GM19467 (cell line): ENCODE data around the gene RNF167.

ENCODE experiments used
- ATAC-seq: cut with Tn5 transposase; IDR thresholded peaks from one replicate; pipeline ENCODE4 v1.9.1; 2021; ENCODE audit warnings: mild to moderate bottlenecking, moderate library complexity; ENCODE audit not compliant: unreplicated experiment

RNF167 gene

DNA sequence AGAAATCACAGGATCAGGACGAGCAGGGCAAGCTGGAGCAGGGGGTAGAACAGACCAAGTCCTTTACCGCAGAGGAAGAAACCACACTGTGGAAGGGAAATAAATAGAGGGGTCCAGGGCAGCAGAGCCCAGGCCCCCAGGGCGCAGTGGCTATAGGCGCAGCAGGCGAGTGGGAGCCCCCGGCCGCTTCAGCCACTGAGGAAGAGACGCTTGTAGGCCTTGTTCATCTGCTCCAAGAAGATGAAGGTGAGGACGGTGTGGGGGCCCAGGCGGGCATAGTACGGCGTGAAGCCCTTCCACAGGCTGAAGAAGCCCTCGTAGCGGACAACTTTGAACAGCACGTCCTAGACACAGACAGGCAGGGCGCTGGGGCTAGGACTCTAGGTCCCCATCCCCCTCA, 2.5 kb upstream of the RNF167 start:
- no peak for ATAC-seq

DNA sequence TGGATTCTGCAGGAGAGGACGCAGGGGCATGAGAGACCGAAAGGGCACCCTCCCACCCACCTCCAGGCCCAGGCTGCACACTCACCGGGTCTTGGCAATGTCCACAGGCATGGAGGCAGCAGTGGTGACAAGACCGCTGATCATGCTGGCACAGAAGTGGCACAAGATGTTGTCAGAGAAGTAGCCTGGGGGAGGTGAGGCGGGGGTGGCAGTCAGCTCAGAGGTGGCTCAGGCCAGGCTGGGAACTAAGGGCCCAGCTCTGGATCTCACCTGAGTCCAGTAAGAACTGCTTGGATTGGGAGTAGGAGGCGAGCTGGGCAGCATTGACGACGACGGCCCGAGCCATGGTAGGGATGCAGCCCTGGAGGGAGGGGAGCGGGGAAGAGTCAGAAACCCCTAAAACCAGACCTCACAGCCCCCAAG, 2.0 kb upstream of the RNF167 start:
- no peak for ATAC-seq

DNA sequence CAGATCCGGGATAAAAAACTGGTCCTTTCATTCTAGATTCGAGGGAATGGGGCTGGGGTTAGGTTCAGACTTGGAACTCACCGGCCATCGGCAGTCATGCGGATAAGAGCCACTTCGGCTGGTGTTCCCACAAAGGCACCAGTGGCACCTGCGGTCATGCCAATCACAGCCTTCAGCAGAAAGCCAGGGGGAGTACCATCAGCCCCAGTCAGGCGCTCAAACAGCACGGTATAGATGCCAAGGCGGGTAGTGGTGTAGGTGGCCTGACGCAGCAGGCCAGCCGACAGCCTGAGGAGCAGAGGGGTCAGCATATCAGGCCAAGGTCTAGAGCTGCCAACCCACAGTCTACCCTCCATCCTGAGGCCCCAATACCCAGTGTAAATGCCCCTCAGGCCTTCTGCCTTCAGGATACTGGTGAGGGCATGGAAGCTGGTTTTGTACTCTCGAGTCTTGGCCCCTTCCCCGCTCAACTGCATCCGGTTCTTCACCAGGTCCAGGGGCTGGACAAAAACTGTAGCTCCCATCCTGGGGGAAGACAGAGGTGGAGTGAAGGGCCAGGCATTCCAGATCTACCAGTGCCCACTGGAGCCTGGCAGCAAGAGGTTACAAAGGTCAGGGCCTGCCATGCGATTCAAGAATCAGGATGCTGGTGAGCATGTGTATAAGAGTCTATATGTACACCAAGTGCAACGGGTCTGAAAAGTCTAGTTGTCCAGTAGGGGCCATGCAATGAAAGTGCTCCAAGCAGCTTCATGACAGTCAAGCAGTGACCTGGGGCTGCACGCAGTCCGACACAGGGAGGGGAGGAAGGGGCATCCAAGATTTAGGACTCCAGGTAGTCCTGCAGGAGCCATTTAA, 1.2 kb upstream of the RNF167 start:
- ATAC-seq = no peak

DNA sequence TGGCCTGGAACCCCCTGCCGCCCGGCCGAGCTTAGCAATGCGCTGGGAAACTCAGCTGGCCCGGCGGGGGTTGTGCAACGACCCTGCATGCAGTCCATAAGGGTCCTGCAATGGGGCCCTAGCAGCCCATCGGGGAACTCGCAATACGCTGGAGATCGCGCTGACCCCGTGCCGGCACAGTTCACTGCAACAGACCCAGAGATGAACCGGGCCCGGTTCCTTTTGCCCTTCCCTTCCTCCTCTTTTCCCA, 597 bp upstream of the RNF167 start:
- no peak for ATAC-seq

DNA sequence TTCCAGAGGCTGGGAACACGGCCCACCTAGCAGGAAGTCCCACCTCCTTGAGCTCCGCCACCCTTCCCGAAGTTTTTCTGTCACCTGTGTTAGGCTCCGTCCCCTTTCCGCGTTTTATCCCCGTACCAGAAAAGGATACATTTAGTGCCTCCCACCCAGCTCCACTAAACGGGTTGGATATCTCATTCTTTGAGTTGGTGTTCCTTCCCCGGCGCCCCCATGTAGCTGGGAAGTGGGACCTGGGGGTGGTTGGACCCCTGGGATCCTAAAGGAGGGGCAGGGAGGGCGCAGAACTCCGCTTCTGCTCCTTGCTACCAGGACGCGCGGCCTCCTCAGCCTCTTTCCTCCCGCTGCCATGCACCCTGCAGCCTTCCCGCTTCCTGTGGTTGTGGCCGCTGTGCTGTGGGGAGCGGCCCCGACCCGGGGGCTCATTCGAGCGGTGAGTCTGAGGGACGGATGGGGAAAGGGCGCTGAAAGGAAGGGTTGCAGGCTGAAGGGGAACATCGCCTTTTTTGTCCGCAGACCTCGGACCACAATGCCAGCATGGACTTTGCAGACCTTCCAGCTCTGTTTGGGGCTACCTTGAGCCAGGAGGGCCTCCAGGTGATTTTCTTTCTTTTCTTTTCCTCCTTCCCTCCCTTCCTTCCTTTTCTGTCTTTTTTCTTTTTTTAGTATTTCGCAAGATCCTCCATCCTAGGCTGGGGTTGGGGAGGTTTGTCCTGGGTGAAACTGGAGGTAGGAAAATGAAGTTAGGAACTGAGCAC, 669 bp downstream of the RNF167 start:
- no peak for ATAC-seq

DNA sequence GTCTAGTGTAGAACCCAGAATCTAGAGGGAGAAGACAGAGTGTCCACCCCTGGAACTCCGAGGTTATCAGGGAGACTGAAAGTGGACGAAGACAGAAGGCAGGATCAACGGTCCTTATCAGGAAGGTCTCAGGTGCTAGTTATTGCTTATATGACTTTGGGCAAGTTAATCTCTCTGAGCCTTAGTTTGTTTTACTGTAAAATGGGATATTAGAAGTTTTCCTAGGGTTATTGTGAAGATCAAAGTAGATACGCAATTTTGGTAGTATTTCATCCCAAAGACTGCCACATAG, 1.2 kb downstream of the RNF167 start:
- no peak for ATAC-seq

DNA sequence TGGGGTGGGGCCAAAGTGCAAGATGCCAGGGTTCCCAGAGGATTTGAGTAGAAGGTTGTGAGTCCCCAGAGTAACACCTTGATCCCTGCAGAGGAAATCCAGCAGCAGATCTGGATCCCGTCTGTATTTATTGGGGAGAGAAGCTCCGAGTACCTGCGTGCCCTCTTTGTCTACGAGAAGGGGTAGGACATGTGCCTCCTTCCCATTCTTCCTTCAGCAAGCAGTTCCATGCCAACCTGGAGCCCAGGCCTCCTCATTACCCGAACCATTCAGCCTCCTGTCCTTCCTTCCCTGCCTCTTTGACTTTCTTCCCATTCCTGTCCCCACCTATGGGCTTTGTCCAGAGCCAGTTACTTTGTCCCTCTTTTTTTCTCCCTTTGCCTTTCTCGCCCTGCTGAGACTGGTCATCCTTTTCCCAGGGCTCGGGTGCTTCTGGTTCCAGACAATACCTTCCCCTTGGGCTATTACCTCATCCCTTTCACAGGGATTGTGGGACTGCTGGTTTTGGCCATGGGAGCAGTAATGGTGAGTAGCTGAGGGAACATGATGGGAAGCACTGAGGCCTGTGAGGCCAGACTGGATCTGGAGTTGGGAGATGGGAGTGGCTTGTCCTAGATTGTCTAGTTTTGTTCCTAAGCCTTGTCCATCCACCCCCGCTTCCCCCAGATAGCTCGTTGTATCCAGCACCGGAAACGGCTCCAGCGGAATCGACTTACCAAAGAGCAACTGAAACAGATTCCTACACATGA, 2.9 kb downstream of the RNF167 start:
- ATAC-seq = no peak

DNA sequence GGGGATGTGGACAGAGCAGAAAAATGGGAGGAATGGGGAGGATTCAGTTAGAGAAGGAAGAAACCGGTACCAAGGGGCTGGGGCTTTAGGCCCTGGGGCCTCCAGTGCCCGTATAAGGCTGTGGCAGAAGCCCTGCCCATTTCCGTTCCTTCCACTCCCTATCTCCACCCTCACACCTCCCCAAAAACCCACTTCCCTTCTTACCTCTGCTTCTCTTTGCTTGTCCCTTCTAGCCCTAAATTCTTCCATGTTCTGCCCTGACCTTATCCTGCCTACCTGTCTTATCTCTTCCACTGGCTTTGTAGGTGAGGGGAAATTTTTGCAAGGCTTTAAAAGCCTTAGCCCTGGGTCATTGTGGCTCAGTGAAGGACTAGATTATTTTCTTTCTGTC, 4.1 kb downstream of the RNF167 start:
- ATAC-seq = no peak

DNA sequence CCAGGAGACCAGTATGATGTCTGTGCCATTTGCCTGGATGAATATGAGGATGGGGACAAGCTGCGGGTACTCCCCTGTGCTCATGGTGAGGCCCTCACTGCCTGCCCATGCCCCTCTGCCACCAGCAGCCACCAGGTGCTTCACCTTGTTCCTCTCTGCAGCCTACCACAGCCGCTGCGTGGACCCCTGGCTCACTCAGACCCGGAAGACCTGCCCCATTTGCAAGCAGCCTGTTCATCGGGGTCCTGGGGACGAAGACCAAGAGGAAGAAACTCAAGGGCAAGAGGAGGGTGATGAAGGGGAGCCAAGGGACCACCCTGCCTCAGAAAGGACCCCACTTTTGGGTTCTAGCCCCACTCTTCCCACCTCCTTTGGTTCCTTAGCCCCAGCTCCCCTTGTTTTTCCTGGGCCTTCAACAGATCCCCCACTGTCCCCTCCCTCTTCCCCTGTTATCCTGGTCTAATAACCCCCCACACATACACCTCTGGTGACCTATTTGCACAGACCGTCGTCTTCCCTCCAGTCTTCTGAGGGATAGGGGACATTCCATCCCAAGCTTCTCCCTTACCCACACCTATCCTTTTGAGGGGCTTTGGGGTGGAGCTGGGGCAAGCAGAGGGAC, 4.6 kb downstream of the RNF167 start:
- ATAC-seq = no peak

DNA sequence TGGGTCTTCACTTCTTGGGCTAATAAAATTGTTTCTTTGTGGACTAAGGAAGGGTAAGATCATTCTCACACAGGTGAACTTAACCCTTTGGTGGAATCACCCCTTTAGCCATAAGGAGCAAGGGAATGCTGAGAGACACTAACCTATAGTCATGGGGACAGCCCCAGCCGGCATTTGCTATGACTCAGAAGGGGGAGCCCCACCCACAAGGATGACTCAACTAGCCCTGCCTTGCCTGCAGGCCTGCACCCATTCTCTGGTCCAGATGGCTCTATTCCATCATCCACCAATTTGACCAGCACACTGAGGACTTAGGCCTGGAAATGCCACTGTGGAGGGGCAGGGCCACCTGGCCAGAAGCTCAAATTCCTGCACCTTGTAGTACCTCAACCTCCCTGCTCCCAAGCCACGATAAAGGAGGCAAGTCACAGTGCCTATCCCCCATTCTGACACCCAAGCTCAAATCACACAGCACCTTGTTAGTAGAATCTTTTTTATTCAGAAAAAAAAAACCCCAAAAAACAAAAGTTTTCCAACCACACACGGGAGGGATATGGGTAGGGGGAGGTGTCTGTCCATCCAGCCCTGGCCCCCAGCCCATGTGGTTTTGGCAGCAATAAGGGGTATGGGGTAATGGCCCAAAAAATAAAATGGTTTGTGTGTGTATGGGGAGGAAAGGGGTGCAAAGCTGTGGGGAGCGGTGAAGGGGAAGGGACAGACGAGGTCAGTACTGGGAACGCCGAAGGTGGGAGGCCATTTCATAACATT, 5.3 kb downstream of the RNF167 start:
- no peak for ATAC-seq

DNA sequence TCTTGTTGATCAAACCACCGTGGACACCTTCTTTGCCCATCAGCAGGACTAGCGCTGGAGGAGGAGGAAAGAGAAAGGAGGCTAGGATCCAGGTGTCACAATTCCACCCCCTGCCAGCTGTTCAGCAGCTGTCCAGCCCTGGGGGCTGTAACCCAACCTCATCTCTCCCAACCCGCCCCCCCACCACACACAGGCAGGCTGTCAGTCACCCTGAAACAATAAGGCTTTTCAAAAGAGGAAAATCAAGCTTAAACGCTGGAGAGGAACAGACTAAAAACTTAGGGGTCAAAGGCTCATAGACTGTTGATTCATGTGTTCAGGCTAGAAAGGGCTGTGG, 5.8 kb downstream of the RNF167 start:
- no peak for ATAC-seq

DNA sequence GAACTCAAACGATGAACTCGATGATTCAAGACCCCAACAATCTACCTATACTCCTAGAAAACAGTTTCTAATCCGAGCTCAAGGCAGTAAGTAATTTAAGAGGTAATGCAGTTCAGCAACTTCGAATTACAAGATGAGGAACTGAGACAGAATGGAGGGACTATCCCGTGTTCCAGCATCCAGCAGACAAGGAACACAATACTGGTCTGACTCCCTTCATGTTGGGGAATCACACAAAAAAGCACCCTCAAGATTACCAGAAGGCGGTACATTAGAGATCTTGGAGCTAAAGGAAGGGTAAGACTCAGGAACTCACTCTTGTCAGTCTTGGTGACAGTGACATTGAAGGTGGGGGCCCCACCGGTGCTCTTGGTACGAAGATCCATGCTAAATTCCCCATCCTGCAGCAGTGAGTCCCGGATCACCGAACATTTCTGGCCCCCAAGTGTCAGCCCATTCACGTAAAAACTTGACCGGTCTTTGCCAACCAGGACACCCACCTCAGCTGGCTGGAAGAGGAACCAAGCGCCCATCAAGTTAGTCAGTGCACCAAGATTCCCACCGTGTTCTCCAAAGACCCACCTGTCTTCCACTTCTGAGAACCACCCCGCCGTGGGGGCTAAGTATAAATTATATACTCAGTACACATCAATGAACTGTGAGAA, 6.4 kb downstream of the RNF167 start:
- ATAC-seq = no peak

DNA sequence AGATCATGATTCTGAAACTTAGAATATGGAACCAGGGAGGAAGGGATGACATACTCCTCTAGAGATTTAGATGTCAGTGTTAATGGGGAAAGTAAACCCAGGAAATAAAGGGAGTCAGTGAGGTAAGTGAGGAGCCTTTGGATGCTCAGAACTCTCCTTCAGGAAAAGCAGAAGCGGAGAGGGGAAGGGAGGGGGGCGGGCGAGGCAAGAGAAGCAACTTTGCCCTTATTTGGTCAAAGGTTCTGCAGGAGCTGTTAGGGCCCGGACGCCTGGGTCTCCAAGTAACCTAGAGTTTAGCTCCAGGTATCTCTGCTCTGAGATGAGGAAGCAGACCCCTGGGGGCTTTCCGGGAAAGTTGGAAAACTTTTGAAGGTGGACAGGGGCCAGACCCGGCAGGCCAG, 6.9 kb downstream of the RNF167 start:
- no peak for ATAC-seq

DNA sequence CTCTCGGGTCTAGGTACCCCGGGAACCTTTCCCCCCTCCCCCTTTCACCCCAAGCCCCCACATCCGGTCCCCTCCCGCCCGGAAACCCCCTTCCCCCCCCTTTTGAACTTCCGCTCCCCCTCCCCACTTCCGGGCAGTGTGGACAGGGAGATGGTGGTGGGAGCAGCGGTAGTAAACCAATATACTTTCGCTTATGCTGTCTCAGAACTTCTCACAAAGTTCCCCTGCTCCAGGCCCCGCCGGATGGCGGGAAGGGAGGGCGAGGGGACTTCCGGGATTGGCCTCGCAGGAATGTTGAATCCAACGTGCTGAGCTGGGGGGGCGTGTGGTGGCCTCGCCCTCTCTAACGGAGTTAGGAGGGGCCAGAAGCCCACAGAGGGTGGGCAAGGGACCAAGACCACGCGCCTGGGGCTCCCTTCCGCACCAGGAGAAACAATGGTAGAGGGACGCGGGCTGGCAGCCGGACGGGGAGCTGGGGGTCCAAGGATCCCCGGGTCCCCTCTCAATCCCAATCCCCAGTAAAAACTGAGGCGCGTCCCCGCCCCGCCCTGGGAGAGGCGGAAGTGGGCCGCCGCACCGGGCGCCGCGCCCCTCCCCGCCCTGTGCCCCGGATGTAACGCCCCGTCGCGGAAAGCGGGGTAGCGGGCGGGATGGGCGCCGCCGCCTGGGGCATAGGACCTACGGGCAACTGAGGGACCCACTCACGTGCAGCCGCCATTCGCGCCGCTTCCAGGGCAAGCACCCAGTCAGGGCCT, 7.5 kb downstream of the RNF167 start:
- no peak for ATAC-seq

DNA sequence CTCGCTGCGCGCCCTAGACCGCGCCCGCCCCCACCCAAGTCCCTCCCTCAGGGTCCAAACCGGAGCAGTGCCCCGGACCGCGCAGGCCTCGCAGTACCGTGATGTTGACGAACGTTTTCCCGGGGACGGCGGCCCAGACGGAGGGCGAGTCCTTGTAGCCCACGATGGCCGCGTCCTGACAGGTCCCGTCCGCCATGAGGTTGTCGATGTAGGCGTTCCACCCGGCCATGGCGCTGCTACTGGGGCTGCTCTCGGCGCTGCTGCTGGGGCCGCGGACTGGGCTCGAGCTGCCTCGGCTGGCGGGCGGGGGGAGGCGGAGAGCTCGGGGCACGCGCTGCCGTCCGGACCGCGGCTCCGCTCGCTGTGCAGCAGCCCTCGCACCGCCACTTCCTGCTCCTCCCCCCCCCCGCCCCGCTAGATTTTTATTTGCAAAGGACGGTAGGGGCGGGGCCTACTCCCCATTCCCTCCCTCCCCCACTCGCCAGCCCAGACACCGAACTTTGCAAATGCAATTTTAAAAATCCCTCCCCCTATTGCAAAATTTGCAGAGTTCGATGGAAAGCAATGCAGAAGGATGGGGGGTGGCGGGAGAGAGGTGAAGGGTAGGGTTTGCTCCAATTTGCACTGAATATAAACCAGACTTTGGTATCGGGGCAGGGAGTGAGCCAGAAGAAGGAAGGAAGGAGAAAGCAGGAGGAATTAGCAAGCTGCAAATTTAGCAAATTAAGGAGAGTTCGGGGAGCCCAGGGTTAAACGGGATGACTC, 8.3 kb downstream of the RNF167 start, which contains the start of gene PFN1:
TSS of gene PFN1 (minus strand) at position 365 of the 765 bp plus-strand sequence. CDS start at position 229, 136 bp downstream.
- ATAC-seq = peak; percentile 7

DNA sequence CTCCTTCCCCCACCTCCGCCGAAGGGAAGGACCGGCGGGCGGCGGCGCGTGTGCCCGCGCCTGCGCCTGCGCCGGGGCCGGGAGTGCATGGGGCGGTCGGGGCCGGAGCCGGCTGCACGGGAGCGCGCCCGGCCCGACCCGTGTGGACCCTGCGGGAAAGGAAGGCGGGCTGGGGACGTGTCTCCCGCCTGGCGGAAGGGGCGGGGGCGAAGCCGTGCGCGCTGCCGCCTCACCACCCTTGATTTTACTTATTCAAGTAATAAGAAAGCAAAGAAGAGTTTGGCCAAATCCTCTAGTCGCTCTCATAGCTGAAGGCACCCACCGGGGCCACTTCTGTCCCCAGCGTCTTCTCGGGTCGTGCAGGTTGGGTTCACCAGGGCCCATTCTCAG, 8.9 kb downstream of the RNF167 start:
- peak; percentile 26 for ATAC-seq

DNA sequence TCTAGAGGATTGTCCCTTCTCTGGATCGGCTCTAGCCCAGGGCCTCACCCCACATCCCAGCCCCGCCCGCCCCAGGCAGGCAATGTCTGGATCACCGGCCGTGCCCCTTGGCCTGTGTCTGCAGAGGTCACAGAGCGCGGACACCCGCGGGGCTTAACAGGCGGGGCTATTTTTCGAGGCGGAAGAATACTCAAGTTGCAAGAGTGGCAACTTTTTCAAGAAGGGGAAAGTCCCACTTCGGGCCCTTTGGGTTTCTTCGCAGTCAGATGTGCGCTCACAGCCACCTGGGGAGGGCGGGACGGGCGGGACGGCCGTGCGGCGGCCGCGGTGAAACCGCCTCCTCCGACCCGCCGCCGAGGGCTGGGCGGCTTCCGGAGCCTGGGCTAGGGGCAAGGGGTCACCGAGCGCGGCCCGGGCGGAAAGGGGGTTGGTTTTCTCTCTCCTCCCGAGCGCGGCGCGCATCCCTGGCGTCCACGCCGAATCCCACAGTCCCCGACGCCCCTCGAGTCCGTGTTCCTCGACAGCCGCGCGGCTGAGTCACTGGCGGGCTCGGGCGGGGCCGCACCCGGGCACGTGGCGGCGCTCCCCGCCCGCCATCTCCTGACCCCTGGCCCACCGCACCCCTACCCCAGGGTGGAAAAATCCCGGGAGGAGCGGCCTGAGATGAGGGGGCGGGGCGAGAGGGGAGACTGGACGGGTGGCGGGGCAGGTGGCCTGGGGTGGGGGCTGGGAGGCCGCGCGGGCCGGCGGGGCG, 9.4 kb downstream of the RNF167 start:
- peak; percentile 22 for ATAC-seq

DNA sequence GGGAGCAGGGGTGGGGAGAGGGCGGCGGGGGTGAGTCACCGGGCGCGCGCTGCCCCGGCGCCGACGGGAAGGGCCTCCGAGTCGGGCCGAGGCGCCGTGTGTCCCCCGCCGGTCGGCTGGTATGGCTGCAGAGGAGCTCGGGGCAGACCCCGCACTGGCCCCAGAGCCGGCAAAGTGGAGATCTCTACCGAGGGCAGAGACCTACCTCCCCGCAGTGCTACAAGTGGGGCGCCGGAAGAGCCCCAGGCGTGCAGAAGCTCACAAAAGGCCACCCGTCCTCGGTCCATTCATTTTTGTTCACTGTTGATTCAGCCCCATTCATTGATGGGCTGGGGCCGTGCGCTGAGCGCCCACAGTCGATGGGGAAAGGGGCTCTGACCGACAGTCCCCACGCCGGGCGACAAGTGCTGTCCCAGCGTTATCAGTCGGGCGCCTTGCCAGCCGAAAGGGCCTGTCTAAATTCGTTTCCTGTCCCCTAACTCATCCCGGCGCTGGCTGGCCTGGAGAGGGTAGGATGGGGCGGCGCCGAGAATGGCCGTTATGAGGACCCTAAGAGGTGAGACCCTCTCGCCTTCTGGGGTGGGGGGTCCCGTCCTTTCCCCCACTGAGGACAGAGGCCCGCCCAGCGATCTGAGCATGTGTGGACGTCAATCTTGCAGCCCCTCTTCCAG, 10.1 kb downstream of the RNF167 start:
- ATAC-seq = peak; percentile 6
